Stimulated activated CD4-positive, alpha-beta T cell treated with anti-CD3 and anti-CD28 coated beads, TNF-alpha, amount 100 ng/mL, for 1 hour (primary cell): ENCODE measurements around the gene HS1BP3.

ENCODE experiments used
- DNase-seq, 3 donors: peaks; one replicate each; pipeline ENCODE4 v3.0.0-alpha.2; 2020; ENCODE audit warnings: low read depth in 3 of 3, low spot score in 1 of 3

HS1BP3 gene

GRCh38 chr2:20674974-20675679 lies 24.2 kb upstream of the HS1BP3 start:
- DNase-seq = no peak

GRCh38 chr2:20674309-20674965 lies 23.5 kb upstream of the HS1BP3 start:
- DNase-seq = no peak

GRCh38 chr2:20673686-20674308 lies 22.9 kb upstream of the HS1BP3 start:
- no peak for DNase-seq

GRCh38 chr2:20672201-20672951 lies 21.5 kb upstream of the HS1BP3 start:
- no peak for DNase-seq

GRCh38 chr2:20671736-20672080 lies 20.8 kb upstream of the HS1BP3 start:
- DNase-seq = no peak

- DNase-seq = no peak
These were observed 20.3 kb upstream of the HS1BP3 start for GRCh38 chr2:20671036-20671735.

GRCh38 chr2:20670315-20671035 lies 19.6 kb upstream of the HS1BP3 start:
- DNase-seq = no peak

GRCh38 chr2:20669562-20670314 lies 18.8 kb upstream of the HS1BP3 start:
- no peak for DNase-seq

- DNase-seq = no peak
These were observed 18.1 kb upstream of the HS1BP3 start for GRCh38 chr2:20668871-20669475.

GRCh38 chr2:20668451-20668850 lies 17.6 kb upstream of the HS1BP3 start:
- no peak for DNase-seq

- no peak for DNase-seq
These were observed 16.9 kb upstream of the HS1BP3 start for GRCh38 chr2:20667531-20668401.

GRCh38 chr2:20667151-20667530 lies 16.2 kb upstream of the HS1BP3 start:
- no peak for DNase-seq

GRCh38 chr2:20666304-20667150 lies 15.6 kb upstream of the HS1BP3 start, which contains the start of gene GDF7:
Gene GDF7 (plus strand): TSS chr2:20667144. CDS start chr2:20667240, 96 bp downstream.
- DNase-seq = no peak

GRCh38 chr2:20666005-20666303 lies 15.1 kb upstream of the HS1BP3 start:
- DNase-seq = no peak

- no peak for DNase-seq
These were observed 14.5 kb upstream of the HS1BP3 start for GRCh38 chr2:20665243-20666004.

- no peak for DNase-seq
These were observed 13.7 kb upstream of the HS1BP3 start for GRCh38 chr2:20664431-20665242.
